Activated CD8-positive, alpha-beta T cell treated with anti-CD3 and anti-CD28 coated beads for 36 hours (primary cell): ENCODE data around the gene BLTP1. TPM values are rescaled to one million over a fixed set of nuclear protein-coding genes. Genes with fewer than 3 reads are reported as not detected.

Experiments
- ATAC-seq: fragments of 200-7000 bp; cut with Tn5 transposase; one replicate; pipeline ENCODE4 v1.10.0; 2021; ENCODE audit warnings: mild to moderate bottlenecking, moderate library complexity
- CTCF ChIA-PET: fragments of 350-600 bp; sonication (Branson Sonifier 250); formaldehyde crosslinking; loops from one replicate; lab custom pipeline; 2021; ENCODE audit warnings: antibody characterized with exemption; lab: Charles Lee
- POLR2A ChIA-PET: fragments of 350-600 bp; sonication (Branson Sonifier 250); formaldehyde crosslinking; loops from one replicate; lab custom pipeline; 2021; ENCODE audit warnings: antibody characterized with exemption; lab: Charles Lee
- DNase-seq: peaks from one replicate; pipeline ENCODE4 v3.0.0-alpha.2; 2020
- H3K27ac Mint-ChIP-seq: one replicate; pipeline ENCODE4 v1.8.0; 2021; ENCODE audit warnings: mild to moderate bottlenecking, mixed read lengths
- H3K27me3 Mint-ChIP-seq: one replicate; pipeline ENCODE4 v1.8.0; 2021; ENCODE audit warnings: mixed read lengths
- H3K36me3 Mint-ChIP-seq: one replicate; pipeline ENCODE4 v1.8.0; 2021; ENCODE audit warnings: low read depth, mixed read lengths
- H3K4me1 Mint-ChIP-seq: one replicate; pipeline ENCODE4 v1.8.0; 2021; ENCODE audit warnings: low read depth, mixed read lengths
- H3K4me3 Mint-ChIP-seq: one replicate; pipeline ENCODE4 v1.8.0; 2021; ENCODE audit warnings: mild to moderate bottlenecking, moderate library complexity, mixed read lengths
- H3K9me3 Mint-ChIP-seq: one replicate; pipeline ENCODE4 v1.8.0; 2021; ENCODE audit warnings: mixed read lengths
- CTCF ChIP-seq: fragments of 200-600 bp; IDR thresholded peaks from one replicate; pipeline ENCODE4 v1.8.0; 2022; ENCODE audit warnings: antibody characterized with exemption, mild to moderate bottlenecking
- intact Hi-C: fragments of 100-400 bp; cut with micrococcal nuclease; formaldehyde crosslinking; loops from one replicate; pipeline ENCODE4 v1.10.0; 2022
- total RNA-seq, 2 experiments: library from RNA; stranded (reverse); gene quantifications; one replicate each; pipeline ENCODE4 v1.2.3, GENCODE V29; 2021

The BLTP1 gene
- total RNA-seq, 2 experiments from 2014 or later, result 17.9 to 19.0 TPM

- no peak for TF ChIP-seq CTCF
- Mint-ChIP-seq H3K27me3 (no peaks in the 10 kb centered on the region), H3K4me3 (no peak overlapping the region), H3K27ac (no peak overlapping the region), H3K9me3 (no peaks in the 10 kb centered on the region), H3K36me3 (peaks cover 15% of the 10 kb centered on the region), H3K4me1 (peaks cover 18% of the 10 kb centered on the region)
- ChIA-PET CTCF (interaction anchor here (0.6 kb wide), 1 partner anchor 368 kb away, joined by 3 read pairs; no protein-coding TSS in a partner anchor), POLR2A (no interaction called here)
- intact Hi-C loops, result no loop called here
- ATAC-seq (no peak), DNase-seq (no peak)
These were observed 20.1 kb downstream of the BLTP1 start for GRCh38 chr4:122172266-122172665.

GRCh38 chr4:122178961-122179360 lies 26.8 kb downstream of the BLTP1 start:
- no peak for TF ChIP-seq CTCF
- Mint-ChIP-seq H3K9me3 (no peaks in the 10 kb centered on the region), H3K27me3 (no peaks in the 10 kb centered on the region), H3K4me1 (no peaks in the 10 kb centered on the region), H3K27ac (no peak overlapping the region), H3K36me3 (peaks cover 20% of the 10 kb centered on the region), H3K4me3 (no peak overlapping the region)
- DNase-seq (no peak), ATAC-seq (no peak)
- ChIA-PET CTCF (no interaction called here), POLR2A (no interaction called here)
- intact Hi-C loops, result no loop called here

GRCh38 chr4:122195718-122196117 lies 43.6 kb downstream of the BLTP1 start:
- CTCF ChIA-PET, result interaction anchor here (1.4 kb wide), 1 partner anchor 27 kb away, joined by 3 read pairs; no protein-coding TSS in a partner anchor

More at GRCh38 chr4:122195718-122196117, 43.6 kb downstream of the BLTP1 start:
- Mint-ChIP-seq H3K27ac (no peak overlapping the region), H3K4me1 (peaks cover 8% of the 10 kb centered on the region), H3K4me3 (no peak overlapping the region), H3K27me3 (no peaks in the 10 kb centered on the region), H3K36me3 (peaks cover 7% of the 10 kb centered on the region), H3K9me3 (no peaks in the 10 kb centered on the region)
- POLR2A ChIA-PET, result no interaction called here
- no peak for DNase-seq
- peak; percentile 70 for ATAC-seq
- TF ChIP-seq CTCF, result no peak
- intact Hi-C loops, result no loop called here

Other genes with a start within 250 kb of the BLTP1 start
- gene TRPC3, start 200.3 kb upstream of the BLTP1 start, total RNA-seq, result under 1 TPM; 0.13 to 0.16 TPM
- not detected for gene ADAD1, start 226.7 kb downstream of the BLTP1 start, total RNA-seq